Left renal cortex interstitium (tissue), 4 donors: ENCODE results near the gene TMEM125. TPM values are rescaled to one million over a fixed set of nuclear protein-coding genes. Genes with fewer than 3 reads are reported as not detected.

Source experiments
- DNase-seq, 4 donors: peaks; one replicate each; pipeline ENCODE4 v3.0.0-alpha.2; 2013; ENCODE audit warnings: low read depth in 4 of 4, low spot score in 2 of 4, missing footprints in 1 of 4
- polyA plus RNA-seq, 4 donors: library from polyadenylated mRNA; unstranded; fragments of 120-200 nt; gene quantifications; one replicate each; pipeline ENCODE4 v1.2.1, GENCODE V29; 2013; ENCODE audit not compliant: insufficient read length in 4 of 4

The TMEM125 gene
- polyA plus RNA-seq, 4 donors, result 12.5 to 17.9 (median 14.3) TPM

GRCh38 chr1:43246466-43247213 lies 23.1 kb upstream of the TMEM125 start:
- DNase-seq, result no peak

- DNase-seq, result no peak
Observed at GRCh38 chr1:43247256-43247921, 22.4 kb upstream of the TMEM125 start.

GRCh38 chr1:43250351-43250761 lies 19.4 kb upstream of the TMEM125 start:
- DNase-seq, result no peak

GRCh38 chr1:43251024-43251423 lies 18.8 kb upstream of the TMEM125 start:
- DNase-seq, result no peak

DNA sequence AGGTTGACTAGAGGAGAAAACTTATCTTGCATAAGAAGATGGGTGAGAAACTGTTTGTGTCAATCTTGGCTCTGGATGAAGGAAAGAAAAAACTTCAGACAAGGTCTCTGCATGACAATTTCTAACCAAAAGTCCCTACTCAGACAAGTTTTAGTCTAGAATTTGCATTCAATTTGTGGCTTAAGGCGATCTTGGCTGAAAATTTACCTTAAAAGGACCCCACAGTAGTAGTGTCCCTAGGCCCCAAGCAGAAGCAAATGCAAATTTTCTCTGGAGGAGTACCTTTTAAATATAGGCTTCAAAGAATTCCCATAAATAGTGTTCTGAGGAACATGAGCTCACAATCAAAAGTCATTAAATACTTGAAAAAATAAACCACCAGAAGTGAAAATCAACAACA lies 17.6 kb upstream of the TMEM125 start:
- DNase-seq, result no peak

GRCh38 chr1:43253173-43253572 lies 16.6 kb upstream of the TMEM125 start:
- no peak for DNase-seq

DNA sequence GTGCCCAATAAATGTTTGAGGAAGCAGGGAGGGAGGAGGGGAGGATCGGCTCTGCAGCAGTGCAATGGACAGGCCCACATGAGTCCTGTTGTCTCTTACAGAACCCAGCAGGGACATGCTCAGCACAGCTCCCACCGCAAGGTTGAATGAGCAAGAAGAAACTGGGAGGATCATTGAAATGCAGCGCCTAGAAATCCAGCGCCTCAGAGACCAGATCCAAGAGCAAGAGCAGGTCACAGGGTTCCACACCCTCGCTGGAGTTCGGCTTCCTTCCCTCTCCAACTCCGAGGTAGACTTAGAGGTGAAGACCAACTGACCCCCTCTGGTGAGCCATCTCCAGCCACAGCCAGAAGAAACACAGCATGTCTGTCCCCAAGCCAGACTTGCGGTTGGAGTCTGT lies 15.9 kb upstream of the TMEM125 start:
- no peak for DNase-seq

DNA sequence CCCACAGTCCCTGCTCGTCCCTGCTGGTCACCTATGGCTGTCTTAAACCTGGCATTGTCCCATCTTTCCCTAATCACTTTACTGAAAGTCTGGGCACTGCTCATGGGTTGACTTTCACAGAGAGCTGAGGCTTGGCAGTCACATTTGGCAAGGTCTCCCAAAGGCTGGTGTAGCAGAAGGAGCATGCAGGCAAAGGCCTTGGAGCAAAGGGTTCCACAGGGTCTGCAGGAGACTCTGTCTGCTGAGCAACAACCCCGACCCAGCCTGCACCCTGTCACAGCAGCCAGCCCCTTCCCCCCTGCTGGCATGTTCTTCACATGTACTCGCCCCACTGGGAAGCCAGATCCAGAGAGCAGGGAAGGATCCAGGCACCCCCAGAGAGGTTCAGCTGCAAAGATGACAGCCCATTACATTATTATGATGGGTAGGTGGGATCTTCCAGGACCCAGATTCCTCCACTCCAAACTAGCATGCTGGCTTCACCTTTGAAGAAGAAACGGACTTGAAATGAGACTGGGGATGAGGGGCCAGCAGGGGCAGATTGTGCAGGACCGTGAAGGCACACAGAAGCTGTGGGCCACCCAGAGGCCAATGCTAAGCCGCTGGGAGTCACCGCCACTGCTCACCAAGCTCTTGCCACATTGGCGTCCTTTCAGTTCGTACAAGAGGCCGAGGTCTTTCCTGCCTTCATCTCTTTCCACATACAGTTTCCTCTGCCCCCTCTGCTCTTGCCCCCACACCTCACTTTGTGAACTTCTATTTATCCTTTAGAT lies 14.2 kb upstream of the TMEM125 start:
- DNase-seq, result no peak

DNA sequence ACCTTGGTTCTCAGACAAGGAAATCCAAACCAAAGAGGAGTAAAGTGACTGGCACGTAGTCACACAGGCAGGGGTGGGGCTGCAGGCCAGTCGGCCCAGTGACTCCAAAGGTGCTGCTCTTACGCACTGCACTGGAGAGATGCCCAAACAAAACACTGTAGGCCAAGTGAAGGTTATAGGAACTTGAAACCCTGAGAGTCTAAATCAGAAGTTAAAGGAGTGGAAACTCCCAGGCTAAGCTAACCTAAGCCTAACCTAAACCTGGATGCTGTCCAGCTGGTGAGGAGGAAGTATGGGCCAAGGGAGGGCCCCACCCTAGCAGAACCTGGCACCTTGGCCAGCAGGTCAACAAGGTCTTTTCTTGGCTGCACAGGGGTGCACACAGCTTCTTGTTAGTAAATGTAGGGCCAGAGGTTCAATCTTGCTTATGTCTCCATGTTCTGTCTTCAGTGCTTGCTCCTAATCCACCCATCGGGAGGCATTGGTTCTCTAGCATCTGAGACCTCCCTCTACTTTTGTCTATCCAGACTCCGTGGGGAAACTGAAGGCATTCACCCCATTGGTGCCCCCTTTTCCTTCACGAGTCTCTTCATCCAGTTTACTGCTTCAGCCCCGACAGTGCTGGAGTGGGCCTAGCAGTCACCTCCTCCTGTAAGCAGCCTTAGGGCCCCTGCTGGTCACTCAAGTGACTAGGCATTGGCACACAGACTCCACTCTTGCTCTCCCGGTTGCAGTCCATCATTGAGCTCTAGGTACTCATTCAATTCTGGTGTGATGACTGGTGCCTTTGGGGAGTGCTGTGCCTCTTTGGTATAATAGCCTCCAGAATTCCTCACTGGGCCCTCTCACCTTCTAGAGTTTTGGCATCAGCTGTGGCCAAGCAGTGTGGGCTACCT lies 12.9 kb upstream of the TMEM125 start:
- DNase-seq, result no peak

DNA sequence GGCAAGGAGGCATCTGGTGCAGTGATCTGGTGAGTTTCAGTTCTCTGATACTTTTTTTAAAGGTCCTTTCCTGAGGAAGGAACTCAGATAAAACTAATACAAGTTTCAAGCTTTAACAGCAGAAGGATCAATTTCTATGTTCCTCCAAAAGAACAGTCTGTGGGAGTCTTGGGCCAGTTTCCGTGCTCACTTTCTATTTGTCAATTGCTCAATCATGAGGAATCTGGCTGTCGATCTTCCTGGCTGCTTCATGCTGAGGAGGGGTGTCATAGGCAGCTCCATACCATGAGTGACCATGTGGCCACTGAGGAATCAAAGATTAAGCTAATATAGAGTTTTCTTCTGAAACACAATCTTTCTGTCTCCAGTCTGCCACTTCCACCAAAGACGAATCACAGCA lies 11.4 kb upstream of the TMEM125 start:
- no peak for DNase-seq

DNA sequence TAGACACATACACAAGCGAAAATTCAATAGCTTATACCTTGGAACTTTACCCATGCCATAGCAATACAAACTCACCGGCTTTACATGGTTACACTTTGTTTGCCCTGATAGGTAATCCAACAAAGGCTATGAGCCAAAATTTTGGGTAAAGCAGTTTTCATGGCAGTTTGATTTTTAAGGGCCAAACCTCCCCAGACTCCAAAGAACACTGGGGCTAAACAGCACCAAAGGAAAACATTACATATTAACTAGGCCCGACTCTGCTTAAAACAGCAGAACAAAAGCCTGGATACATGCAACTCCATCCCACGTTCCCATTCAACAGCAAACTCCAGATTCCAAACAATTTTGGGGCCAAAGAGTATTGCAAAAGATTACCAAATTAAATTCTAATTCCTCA lies 4.4 kb upstream of the TMEM125 start:
- no peak for DNase-seq

- no peak for DNase-seq
Observed at GRCh38 chr1:43266881-43267280, 2.9 kb upstream of the TMEM125 start.

DNA sequence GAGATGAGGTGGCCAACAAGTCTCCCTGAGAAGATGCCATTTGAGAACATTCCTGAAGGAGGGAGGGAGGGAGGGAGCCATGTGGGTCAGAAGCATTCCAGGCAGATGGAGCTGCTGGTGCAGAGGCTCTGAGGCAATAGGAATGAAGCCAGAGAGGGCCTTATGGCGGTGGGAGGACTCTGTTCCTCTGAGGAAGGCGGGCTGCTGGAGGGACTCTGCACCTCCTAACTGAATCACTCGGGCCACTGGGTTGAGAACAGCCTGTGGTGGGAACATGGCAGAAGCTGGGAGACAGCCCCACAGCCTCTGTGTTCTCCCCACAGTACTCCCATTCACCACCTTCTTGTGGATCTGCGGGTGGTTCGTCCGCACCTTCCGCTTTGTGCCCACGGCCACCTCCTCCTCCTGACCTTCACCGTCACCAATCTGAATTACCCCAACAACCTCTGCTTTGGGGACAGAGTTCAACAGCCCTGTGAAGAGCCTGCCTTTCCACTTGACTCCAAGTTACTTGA lies 2.4 kb upstream of the TMEM125 start:
- DNase-seq, result no peak

- DNase-seq, result no peak
Observed at GRCh38 chr1:43267818-43268425, 1.9 kb upstream of the TMEM125 start.

- DNase-seq, result peak in 1 of 4 donors; percentile 38
Observed at GRCh38 chr1:43270421-43271095, 775 bp downstream of the TMEM125 start.

DNA sequence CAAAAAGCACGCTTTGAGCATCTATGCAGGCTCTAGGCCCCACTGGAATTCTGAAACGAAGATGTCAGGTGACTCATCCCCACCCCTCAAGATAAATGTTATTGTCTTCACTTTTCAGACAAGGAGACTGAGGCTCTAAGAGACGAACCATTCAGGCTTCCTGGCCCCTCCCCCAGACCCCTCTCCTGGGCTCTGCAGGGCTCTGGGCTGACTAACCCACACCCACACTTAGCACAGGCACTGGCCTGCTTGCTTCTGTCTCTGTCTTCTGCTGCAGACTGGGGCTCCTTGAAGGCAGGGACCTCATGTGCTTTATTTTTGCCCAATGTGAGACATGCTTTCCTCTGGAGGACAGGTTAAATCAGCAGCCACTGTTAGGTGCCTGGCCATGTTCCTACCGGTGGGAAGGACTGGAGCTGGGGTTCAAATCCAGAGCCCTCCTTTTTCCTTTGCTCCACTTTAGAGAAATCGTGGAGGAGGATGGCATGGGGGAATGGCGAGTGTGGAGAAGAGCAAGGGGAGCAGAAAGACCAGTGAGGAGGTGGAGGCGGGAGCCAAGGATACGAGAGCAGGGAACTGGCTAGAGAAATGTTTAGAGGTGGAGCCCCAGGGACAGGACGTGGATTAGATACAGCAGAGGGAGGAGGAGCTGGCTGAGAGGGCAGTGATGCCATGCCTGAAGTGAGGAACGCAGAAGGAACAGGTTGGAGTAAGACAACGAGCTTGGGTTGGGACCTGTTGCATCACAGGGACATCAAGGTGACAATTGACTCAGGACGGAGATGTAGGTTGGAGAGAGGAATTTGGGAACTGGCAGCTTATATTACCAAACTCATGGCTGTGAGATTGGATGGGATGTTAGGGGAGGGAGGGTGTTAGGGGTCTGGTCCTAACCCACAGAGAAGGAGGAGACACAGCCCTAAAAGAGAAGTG lies 1.7 kb downstream of the TMEM125 start:
- no peak for DNase-seq

DNA sequence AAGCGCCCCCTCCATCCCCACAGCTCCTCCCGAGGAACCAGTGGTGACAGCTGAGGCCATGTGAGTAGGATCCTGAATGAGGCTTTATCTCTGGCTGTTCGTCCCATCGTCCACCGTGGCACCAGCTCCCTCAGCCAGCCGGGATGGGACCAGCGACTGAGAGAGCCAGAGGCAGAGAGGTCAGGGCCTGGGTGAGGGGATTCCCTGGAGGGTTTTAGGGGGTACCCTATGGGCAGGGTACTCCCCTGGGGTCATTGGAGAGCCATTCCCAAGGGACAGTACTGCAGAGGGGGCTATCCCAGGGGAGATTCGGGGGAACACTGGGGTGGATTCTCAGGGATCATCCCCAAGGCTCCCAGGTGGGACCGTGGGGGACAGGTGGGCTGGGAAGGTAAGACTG lies 2.4 kb downstream of the TMEM125 start:
- no peak for DNase-seq
